Thyroid gland (tissue), 4 donors: ENCODE measurements around the gene FAM168B.

Source experiments
- CTCF ChIP-seq, 6 experiments: fragments of 200-600 bp in 3 of 6; fragments of 450-650 bp in 3 of 6; sonication (generic) in 3 of 6; IDR thresholded peaks; one replicate each; pipeline ENCODE4 v1.5.1; 2016 to 2019; ENCODE audit warnings: antibody characterized with exemption in 6 of 6, mild to moderate bottlenecking in 2 of 6, inconsistent platforms in 1 of 6, moderate library complexity in 1 of 6
- POLR2A ChIP-seq, 2 donors: fragments of 450-650 bp; IDR thresholded peaks; one replicate each; pipeline ENCODE4 v1.6.1; 2017; ENCODE audit warnings: antibody characterized with exemption in 2 of 2, mild to moderate bottlenecking in 2 of 2, moderate library complexity in 1 of 2

GRCh38 chr2:131031431-131031841, 61.8 kb downstream of the FAM168B start:
- TF ChIP-seq CTCF (IDR thresholded peaks at IDR 0.05) (no peak), POLR2A (IDR thresholded peaks at IDR 0.05) (no peak)
